ENCODE results near the gene METTL18. TPM values are rescaled to one million over a fixed set of nuclear protein-coding genes. Genes with fewer than 3 reads are reported as not detected.

METTL18 gene
- total RNA-seq, 1 experiment from 2014 or later: 13.3 TPM

DNA sequence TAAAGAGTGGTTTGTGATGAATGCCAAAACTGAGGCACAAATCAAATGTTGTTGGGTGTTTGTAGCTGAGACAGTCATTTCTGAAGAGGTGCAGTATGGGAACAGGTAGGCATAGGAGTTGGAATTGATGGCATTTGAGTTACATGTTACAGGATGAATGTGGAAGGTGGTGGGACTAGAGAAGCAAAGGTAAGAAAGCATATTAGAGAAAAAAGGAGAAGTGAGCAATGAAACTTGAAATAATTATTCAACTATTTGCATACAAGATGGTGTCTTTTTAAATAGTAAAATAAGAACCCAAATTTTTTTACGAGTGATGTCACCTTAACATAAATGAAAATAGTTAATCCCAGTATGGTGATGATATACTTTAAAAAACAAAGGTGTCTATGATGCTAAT, 40.2 kb upstream of the METTL18 start:
- no peaks in the 10 kb centered on the region for H3K4me1 Mint-ChIP-seq (ENCODE audit: low read depth, unreplicated experiment)
- intact Hi-C loops (cut with micrococcal nuclease; ENCODE audit: unreplicated experiment): no loop called here
- H3K9me3 Mint-ChIP-seq (ENCODE audit: low read depth, unreplicated experiment): peaks cover 3% of the 10 kb centered on the region
- DNase-seq: no peak
- CTCF ChIA-PET: no interaction called here
- no peaks in the 10 kb centered on the region for H3K27me3 Mint-ChIP-seq (ENCODE audit: unreplicated experiment)
- TF ChIP-seq, protein P1, sequence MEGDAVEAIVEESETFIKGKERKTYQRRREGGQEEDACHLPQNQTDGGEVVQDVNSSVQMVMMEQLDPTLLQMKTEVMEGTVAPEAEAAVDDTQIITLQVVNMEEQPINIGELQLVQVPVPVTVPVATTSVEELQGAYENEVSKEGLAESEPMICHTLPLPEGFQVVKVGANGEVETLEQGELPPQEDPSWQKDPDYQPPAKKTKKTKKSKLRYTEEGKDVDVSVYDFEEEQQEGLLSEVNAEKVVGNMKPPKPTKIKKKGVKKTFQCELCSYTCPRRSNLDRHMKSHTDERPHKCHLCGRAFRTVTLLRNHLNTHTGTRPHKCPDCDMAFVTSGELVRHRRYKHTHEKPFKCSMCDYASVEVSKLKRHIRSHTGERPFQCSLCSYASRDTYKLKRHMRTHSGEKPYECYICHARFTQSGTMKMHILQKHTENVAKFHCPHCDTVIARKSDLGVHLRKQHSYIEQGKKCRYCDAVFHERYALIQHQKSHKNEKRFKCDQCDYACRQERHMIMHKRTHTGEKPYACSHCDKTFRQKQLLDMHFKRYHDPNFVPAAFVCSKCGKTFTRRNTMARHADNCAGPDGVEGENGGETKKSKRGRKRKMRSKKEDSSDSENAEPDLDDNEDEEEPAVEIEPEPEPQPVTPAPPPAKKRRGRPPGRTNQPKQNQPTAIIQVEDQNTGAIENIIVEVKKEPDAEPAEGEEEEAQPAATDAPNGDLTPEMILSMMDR (IDR thresholded peaks at IDR 0.05; ENCODE audit: unreplicated experiment): no peak
- no peak overlapping the region for H3K4me3 Mint-ChIP-seq (ENCODE audit: low read depth, unreplicated experiment)
- peaks cover 30% of the 10 kb centered on the region for H3K36me3 Mint-ChIP-seq (ENCODE audit: insufficient read depth, unreplicated experiment)
- H3K27ac Mint-ChIP-seq (ENCODE audit: unreplicated experiment): no peak overlapping the region
- no TSS peak for BruUV-seq (replicated peaks)

DNA sequence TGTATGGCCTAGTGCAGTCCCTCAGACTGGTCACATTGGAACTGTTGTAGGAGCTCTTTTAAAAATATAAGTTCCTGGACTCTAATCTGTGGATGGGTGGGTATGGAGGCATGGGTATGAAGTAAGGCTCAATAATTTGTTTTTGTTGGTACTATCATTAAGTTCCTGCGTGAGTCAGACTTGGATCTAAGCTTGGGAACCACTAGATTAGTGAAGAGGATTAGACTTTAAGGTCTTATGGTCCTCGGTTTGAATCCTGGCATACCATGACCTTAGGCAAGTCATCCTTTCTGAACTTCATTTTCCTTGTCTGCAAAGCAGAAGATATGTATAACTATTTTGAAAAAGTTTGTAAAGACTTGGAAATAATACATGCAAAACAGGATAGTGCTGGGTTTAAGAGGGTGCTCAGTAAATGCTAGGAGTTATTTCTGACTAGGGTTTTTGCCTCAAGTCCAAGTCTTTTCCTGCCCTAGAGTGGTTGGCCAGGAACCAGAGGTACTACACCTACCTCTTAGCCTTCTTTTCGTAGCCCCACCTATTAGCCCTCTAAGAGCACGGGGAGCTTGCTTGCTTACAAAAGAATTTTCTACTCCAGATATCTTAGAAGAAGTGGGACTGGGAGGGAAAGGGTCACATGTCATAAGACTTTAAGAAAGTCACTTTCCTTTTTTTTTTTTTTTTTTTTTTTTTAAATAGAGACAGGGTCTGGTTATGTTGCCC, 38.6 kb upstream of the METTL18 start:
- Mint-ChIP-seq H3K27me3 (ENCODE audit: unreplicated experiment) (no peaks in the 10 kb centered on the region), H3K27ac (ENCODE audit: unreplicated experiment) (no peak overlapping the region), H3K4me3 (ENCODE audit: low read depth, unreplicated experiment) (no peak overlapping the region), H3K4me1 (ENCODE audit: low read depth, unreplicated experiment) (no peaks in the 10 kb centered on the region), H3K36me3 (ENCODE audit: insufficient read depth, unreplicated experiment) (peaks cover 15% of the 10 kb centered on the region), H3K9me3 (ENCODE audit: low read depth, unreplicated experiment) (no peaks in the 10 kb centered on the region)
- TF ChIP-seq, protein P1 (IDR thresholded peaks at IDR 0.05; ENCODE audit: unreplicated experiment): no peak
- DNase-seq: no peak
- CTCF ChIA-PET: interaction anchor here (0.6 kb wide), 2 partner anchors 287 to 311 kb away, joined by 4 to 8 read pairs; no protein-coding TSS in a partner anchor
- no TSS peak for BruUV-seq (replicated peaks)
- intact Hi-C loops (cut with micrococcal nuclease; ENCODE audit: unreplicated experiment): no loop called here

DNA sequence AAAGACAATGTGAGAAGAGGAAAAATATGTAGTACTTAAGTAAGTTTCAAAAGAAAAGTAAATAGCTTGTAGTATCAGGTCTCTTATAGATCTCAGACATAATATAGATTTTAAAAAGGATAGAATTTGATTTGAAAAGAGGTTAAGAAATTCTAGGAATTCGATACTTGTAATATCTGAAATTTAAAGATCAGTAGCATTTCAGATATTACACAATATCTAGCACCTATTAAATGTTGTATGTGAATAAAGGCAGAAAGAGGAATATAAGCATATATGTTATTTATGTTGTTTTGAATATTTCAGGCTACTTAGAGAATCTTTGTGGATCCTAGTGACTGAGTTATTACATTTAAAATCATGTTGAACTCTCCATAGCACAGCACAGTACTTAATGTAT, 35.0 kb upstream of the METTL18 start:
- Mint-ChIP-seq H3K27ac (ENCODE audit: unreplicated experiment) (no peak overlapping the region), H3K36me3 (ENCODE audit: insufficient read depth, unreplicated experiment) (peaks cover 11% of the 10 kb centered on the region), H3K27me3 (ENCODE audit: unreplicated experiment) (no peaks in the 10 kb centered on the region), H3K9me3 (ENCODE audit: low read depth, unreplicated experiment) (no peaks in the 10 kb centered on the region), H3K4me1 (ENCODE audit: low read depth, unreplicated experiment) (no peaks in the 10 kb centered on the region), H3K4me3 (ENCODE audit: low read depth, unreplicated experiment) (no peak overlapping the region)
- intact Hi-C loops (cut with micrococcal nuclease; ENCODE audit: unreplicated experiment): no loop called here
- TF ChIP-seq, protein P1 (IDR thresholded peaks at IDR 0.05; ENCODE audit: unreplicated experiment): no peak
- no TSS peak for BruUV-seq (replicated peaks)
- CTCF ChIA-PET: no interaction called here
- no peak for DNase-seq

DNA sequence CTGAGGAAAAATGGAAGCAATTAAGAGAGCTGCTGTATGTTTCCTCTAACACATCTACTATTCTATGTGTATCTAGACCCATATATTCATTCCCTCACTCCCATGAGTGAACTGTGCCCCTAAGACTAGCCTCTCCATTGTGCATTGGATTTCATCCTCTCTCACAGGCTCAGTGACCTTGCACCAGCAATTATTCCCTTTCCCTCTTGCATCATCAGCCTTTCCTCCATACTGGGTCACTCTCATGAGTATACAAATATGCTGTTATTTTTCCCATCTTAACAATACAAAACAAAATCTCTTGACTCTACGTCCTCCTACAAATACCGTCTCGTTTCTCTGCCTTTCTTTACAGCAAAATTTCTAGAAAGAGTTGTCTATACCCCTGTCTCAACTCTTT, 29.4 kb upstream of the METTL18 start:
- no TSS peak for BruUV-seq (replicated peaks)
- CTCF ChIA-PET: no interaction called here
- Mint-ChIP-seq H3K36me3 (ENCODE audit: insufficient read depth, unreplicated experiment) (peaks cover 5% of the 10 kb centered on the region), H3K27me3 (ENCODE audit: unreplicated experiment) (no peaks in the 10 kb centered on the region), H3K9me3 (ENCODE audit: low read depth, unreplicated experiment) (no peaks in the 10 kb centered on the region), H3K27ac (ENCODE audit: unreplicated experiment) (no peak overlapping the region), H3K4me1 (ENCODE audit: low read depth, unreplicated experiment) (no peaks in the 10 kb centered on the region), H3K4me3 (ENCODE audit: low read depth, unreplicated experiment) (no peak overlapping the region)
- DNase-seq: no peak
- intact Hi-C loops (cut with micrococcal nuclease; ENCODE audit: unreplicated experiment): no loop called here
- TF ChIP-seq, protein P1 (IDR thresholded peaks at IDR 0.05; ENCODE audit: unreplicated experiment): no peak
